SKM-1 (cell line): Measurements from ENCODE around the gene OR9Q2.
"Not testable (repeated sequence)": the region's sequence is repeated elsewhere in the genome, so short reads cannot be mapped to it uniquely, and the experiment has no call there.

ENCODE experiments used
- DNase-seq: peaks from one replicate; lab custom pipeline; 2025; ENCODE audit not compliant: unreplicated experiment; lab: John Stamatoyannopoulos, UW

Gene OR9Q2

GRCh38 chr11:58188770-58189169 is at the start of gene OR9Q2:
TSS of gene OR9Q2 (plus strand) at chr11:58189070. CDS start at chr11:58190491, 1,421 bp downstream.
- DNase-seq: no peak

GRCh38 chr11:58142761-58143160 is 46.1 kb upstream of the OR9Q2 start:
- no peak for DNase-seq

- DNase-seq: no peak
These were observed 36.1 kb upstream of the OR9Q2 start for GRCh38 chr11:58152781-58153180.

- no peak for DNase-seq
These were observed 24.5 kb upstream of the OR9Q2 start for GRCh38 chr11:58164389-58164788.

- no peak for DNase-seq
These were observed 23.9 kb upstream of the OR9Q2 start for GRCh38 chr11:58164990-58165389.

- no peak for DNase-seq
These were observed 23.3 kb upstream of the OR9Q2 start for GRCh38 chr11:58165504-58166106.

GRCh38 chr11:58177409-58178054 is 11.3 kb upstream of the OR9Q2 start:
- DNase-seq: no peak

GRCh38 chr11:58178444-58178843 is 10.4 kb upstream of the OR9Q2 start:
- no peak for DNase-seq

GRCh38 chr11:58179648-58180047 is 9.2 kb upstream of the OR9Q2 start:
- no peak for DNase-seq

GRCh38 chr11:58186938-58187337 is 1.9 kb upstream of the OR9Q2 start:
- DNase-seq: no peak

- DNase-seq: no peak
These were observed 3.4 kb downstream of the OR9Q2 start for GRCh38 chr11:58192229-58192628.

- no peak for DNase-seq
These were observed 4.5 kb downstream of the OR9Q2 start for GRCh38 chr11:58193391-58193790.

- no peak for DNase-seq
These were observed 7.1 kb downstream of the OR9Q2 start for GRCh38 chr11:58195939-58196338.

GRCh38 chr11:58199271-58199670 is 10.4 kb downstream of the OR9Q2 start:
- DNase-seq: no peak

GRCh38 chr11:58204042-58204441 is 15.2 kb downstream of the OR9Q2 start, which contains the start of gene OR1S2:
TSS of gene OR1S2 (minus strand) at chr11:58204142. CDS start at chr11:58204142, 0 bp downstream.
- DNase-seq: no peak

- not testable (repeated sequence) for DNase-seq
These were observed 23.6 kb downstream of the OR9Q2 start, which contains the start of gene OR1S1 for GRCh38 chr11:58212420-58212819. TSS of gene OR1S1 (plus strand) at chr11:58212720.

GRCh38 chr11:58216476-58216875 is 27.6 kb downstream of the OR9Q2 start:
- no peak for DNase-seq

- no peak for DNase-seq
These were observed 33.9 kb downstream of the OR9Q2 start for GRCh38 chr11:58222721-58223120.

- DNase-seq: no peak
These were observed 39.2 kb downstream of the OR9Q2 start for GRCh38 chr11:58227956-58228615.
